CD4-positive, alpha-beta T cell treated with Interferon gamma for 1 hour (primary cell): ENCODE results near the gene NEDD8.
"Not testable (repeated sequence)": the region's sequence is repeated elsewhere in the genome, so short reads cannot be mapped to it uniquely, and the experiment has no call there.

Experiments used
- DNase-seq: peaks from one replicate; pipeline ENCODE4 v3.0.0-alpha.2; 2020

NEDD8 gene

GRCh38 chr14:24219080-24219479, 13.1 kb downstream of the NEDD8 start:
- no peak for DNase-seq

GRCh38 chr14:24216876-24217275, 15.3 kb downstream of the NEDD8 start:
- DNase-seq = not testable (repeated sequence)

- DNase-seq = no peak
Measured at GRCh38 chr14:24216345-24216699, 15.8 kb downstream of the NEDD8 start.

GRCh38 chr14:24215495-24216344, 16.4 kb downstream of the NEDD8 start, which contains the start of gene MDP1:
Gene MDP1, minus strand, starts transcription at chr14:24216066. Its CDS starts 111 bp downstream, at chr14:24215955.
- DNase-seq = peak; percentile 90

GRCh38 chr14:24213866-24214662, 18.1 kb downstream of the NEDD8 start:
- no peak for DNase-seq

GRCh38 chr14:24212924-24213865, 19.0 kb downstream of the NEDD8 start, which contains the start of gene CHMP4A:
Gene CHMP4A, minus strand, starts transcription at chr14:24213488. Its CDS starts 49 bp downstream, at chr14:24213439.
- peak; percentile 97 for DNase-seq

GRCh38 chr14:24211311-24211710, 20.9 kb downstream of the NEDD8 start:
- no peak for DNase-seq

- DNase-seq = no peak
Measured at GRCh38 chr14:24207625-24208024, 24.5 kb downstream of the NEDD8 start.

GRCh38 chr14:24207104-24207551, 25.0 kb downstream of the NEDD8 start:
- peak; percentile 36 for DNase-seq

- DNase-seq = no peak
Measured at GRCh38 chr14:24206260-24207103, 25.7 kb downstream of the NEDD8 start.

- DNase-seq = no peak
Measured at GRCh38 chr14:24204163-24205146, 27.7 kb downstream of the NEDD8 start.

GRCh38 chr14:24203249-24203886, 28.8 kb downstream of the NEDD8 start:
- DNase-seq = not testable (repeated sequence)

- not testable (repeated sequence) for DNase-seq
Measured at GRCh38 chr14:24202538-24202937, 29.6 kb downstream of the NEDD8 start.

- no peak for DNase-seq
Measured at GRCh38 chr14:24198814-24199524, 33.2 kb downstream of the NEDD8 start.

- DNase-seq = no peak
Measured at GRCh38 chr14:24197056-24197450, 35.1 kb downstream of the NEDD8 start.

- no peak for DNase-seq
Measured at GRCh38 chr14:24196071-24197055, 35.8 kb downstream of the NEDD8 start.

- DNase-seq = peak; percentile 93
Measured at GRCh38 chr14:24195186-24196070, 36.7 kb downstream of the NEDD8 start, which contains the start of gene TM9SF1. Gene TM9SF1, minus strand, starts transcription at chr14:24195441. Its CDS starts 422 bp downstream, at chr14:24195019.
